HG02970 (cell line): ENCODE data around the gene CELF4.

Experiments
- ATAC-seq: cut with Tn5 transposase; IDR thresholded peaks from one replicate; pipeline ENCODE4 v1.9.1; 2021; ENCODE audit warnings: mild to moderate bottlenecking, moderate library complexity, moderate number of reproducible peaks; ENCODE audit not compliant: unreplicated experiment, low FRiP score

Gene CELF4

DNA sequence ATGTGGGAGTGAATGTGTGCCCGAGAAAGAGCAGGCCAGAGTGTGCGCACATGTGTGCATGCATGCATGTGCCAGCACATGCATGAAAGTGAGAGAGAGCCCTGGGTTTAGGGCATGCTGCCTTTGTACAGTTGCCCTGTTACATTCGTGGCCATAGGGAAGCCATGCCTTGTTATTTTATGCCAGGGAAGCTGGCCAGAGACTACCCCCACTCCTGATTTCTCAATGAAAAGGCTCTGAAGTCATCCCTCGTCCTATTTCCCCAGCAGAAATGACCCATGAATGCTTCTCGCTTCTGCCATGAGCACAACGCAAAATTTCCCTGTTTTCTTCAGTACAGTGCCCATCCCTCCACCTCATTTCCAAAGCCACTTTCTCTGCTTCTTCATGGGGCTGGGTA, 143.0 kb downstream of the CELF4 start:
- ATAC-seq = no peak

DNA sequence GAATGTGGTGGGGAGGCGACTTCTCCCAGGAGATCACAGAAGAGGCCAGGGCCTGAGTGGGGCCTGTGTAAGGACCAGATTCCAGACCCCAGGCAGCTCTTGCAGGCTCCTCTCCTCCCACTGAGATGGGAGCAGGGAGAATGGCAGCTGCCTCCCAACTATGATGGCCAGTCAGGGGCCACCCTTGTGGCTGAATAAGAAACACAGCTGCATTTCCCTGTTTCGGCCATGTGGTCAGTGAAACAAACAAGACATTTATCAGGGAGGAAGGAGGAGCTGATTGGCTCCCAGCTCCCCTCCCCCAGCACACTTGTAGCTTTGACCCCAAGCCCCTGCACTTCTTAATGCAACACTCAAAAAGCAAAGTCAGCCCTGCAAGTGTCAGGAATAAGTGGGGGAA, 143.5 kb downstream of the CELF4 start:
- no peak for ATAC-seq

DNA sequence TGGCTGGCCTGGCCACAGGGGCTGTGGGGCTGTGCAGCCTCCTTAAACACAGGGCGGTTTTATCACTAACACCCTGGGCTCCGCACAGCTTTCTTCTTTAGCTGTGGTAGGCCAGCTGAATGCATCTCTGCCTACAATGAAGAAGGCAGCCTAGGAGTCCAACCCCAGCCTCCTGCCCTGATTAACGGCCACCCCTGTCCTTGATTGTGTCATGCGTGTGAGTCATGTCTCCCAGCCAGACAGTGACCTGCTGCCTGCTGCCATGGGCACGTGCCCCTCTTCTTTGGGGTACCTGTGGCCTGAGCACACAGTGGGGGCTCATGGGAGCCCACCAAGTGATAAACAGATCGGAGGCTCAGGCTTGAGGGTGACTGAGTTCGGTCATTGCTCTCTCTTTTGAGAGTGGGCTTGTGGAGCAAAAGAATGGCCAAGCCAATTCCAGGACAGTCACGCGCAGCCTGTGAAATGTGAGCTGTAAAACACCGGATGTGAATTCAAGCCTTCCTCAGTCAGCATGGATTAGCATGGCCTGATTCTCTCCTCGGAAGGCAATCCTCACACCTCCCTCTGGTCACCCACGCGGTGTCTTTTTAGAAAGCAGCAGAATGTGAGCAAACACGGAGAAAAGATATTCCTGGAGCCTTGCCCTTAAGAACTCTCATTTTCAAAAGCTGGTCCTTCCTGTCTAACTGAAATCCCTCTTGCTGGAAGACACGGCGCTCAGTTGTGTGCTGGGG, 144.1 kb downstream of the CELF4 start:
- no peak for ATAC-seq

DNA sequence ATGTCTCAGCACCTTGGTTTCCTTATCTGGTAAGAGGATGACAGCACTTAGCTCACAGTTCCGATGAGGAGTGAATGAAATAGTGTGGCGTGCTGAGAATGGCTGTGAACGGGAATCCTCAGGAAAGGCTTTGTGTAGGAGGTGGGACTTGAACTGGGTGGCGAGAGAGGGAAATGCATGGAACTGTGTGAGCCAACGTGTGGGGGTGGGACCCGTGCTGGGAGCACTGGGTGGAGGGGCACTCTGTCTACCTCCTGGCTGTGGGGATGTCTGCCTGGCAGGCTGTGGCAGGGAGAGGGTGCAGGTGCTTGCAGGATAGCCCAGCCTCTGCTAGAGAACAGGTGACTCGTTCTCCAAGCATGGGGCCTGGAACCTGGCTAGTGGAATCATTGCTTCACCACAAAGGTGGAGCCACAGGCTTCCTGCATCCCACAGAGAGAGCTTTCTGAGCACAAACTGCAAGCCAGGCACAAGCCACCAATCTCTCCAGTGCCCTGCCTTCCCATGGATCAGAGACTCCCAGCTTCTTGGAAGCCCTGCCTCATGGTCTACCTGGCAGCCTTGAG, 145.2 kb downstream of the CELF4 start:
- no peak for ATAC-seq

DNA sequence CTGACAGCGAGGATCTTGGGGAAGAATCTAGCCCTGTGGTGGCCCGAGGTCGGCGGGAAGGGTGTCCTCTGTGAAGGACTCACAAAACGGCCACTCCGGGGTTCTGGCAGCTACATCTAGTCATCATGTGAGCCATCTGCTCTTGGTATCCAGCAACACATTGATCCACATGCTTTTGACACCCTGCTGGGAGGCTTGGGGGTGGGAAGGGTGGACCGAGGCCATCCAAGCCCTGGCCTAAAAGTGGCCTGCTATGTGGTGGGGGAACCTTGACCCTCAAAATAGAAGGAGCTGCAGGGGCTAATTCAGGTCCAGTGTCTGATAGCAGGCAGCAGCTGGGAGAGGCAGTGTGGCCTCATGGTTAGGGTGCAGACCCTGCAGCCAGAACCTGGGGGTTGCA, 145.7 kb downstream of the CELF4 start:
- no peak for ATAC-seq

DNA sequence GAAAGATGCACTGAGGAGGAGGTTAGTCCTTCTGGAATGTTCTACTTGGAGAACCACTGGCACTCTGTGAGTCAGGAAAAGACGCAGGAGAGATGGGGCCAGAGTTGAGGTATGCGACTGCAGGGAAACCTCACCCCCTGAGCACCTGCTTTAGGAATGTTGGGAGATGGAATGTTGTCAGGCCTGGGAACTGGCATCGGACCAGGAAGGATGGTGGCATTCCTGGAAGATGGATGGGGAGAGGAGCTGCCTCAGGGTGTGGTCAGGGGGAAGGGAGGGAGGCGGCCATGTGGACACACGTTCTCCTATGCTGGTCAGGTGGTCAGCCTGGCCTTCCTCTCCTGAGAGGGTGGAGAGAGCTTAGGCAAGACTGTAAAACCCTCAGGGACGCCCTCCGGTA, 146.3 kb downstream of the CELF4 start:
- no peak for ATAC-seq

DNA sequence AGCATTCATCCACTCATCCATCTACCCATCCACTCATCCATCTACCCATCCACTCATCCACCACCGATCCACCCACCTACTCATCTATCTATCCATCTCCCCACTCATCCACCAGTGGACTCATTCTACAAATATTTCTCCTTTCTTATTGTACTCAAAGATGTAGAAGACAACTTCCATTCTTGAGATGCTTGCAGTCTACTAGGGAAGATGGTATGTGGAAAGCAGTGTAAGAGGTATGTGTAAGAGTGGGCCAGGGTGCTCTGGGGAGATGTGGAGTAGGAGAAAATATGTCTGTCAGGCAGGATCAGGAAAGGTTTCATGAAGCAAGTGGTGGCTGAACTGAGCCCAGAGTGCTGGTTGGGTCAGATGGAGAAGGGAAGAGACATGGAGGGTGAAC, 150.8 kb downstream of the CELF4 start:
- no peak for ATAC-seq

DNA sequence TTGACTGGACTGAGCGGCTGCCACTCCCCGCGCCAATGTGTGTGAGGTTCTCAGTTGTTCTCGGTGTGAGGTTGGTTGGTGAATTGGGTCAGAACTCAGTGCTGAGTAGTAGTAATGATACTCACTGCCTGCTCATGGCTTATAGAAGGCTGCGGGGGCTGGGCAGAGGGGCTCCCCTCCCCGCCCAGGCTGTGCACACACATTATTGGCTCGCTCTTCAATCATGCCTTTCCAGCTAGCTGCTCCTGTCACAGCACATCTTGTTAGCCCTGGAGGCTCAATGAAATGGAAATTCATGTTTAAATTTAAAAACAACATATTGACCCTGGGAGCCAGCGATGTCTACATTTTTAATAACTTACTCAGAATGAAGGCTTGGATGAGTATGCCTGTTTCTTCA, 152.8 kb downstream of the CELF4 start:
- ATAC-seq = no peak

DNA sequence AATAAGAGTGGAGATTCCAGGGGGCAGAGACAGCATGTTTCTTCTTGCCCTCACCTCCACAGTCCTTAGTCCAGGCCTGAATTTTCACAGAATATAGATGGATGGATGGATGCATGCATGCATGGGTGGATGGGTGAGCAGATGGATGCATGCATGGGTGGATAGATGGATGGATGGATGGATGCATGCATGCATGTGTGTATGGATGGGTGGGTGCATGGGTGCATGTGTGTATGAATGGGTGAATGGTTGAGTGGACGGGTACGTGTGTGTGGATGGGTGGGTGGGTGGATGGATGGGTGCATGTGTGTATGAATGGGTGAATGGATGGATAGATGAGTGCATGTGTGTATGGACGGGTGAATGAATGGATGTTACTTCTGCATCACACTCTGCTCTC, 153.3 kb downstream of the CELF4 start:
- no peak for ATAC-seq

DNA sequence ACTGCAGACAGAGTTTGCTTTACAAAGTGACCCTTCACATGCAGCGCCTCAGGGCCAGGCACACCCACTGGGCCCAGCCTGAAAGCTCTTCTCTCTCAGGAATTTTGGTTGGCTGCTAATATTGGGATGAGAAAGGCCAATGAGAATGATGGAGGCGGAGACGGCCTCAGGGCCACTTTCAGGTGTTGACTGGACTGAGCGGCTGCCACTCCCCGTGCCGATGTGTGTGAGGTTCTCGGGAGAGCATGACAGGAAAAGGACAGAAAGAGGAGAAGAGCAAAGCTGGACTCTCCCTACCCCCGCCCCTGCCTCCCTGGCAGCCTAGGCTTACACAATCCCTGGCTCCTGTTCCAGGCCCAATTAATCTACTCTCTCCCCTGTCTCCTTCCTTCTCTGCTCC, 155.7 kb downstream of the CELF4 start:
- ATAC-seq = no peak

DNA sequence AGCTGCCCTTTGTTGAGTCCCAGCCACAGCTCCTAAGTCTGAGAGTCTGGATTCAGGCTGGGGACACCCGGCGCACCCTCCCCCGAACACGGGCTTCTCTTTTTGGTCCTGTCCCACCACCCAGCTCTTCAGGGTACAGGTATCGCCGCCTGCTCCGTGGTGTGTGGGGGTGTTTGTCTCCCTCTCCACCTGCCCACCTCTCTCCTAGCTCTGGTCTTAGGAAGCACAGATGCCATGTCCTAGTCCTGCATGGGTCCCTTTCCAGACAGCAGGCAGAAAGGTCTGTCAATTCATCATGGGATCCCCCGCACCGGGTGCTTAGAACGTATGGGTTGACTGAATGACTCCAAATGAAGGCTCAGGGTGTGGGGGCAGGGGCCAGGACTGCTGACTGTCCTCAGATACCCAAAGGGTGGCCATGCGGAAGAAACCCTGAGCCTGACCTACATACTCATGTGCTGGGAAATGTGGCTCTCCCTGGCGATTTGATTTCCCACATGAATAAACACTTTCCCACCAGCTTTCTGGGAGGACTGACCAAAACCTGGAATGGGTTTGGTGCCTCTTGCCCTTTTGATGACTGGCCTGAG, 156.8 kb downstream of the CELF4 start:
- ATAC-seq = no peak

DNA sequence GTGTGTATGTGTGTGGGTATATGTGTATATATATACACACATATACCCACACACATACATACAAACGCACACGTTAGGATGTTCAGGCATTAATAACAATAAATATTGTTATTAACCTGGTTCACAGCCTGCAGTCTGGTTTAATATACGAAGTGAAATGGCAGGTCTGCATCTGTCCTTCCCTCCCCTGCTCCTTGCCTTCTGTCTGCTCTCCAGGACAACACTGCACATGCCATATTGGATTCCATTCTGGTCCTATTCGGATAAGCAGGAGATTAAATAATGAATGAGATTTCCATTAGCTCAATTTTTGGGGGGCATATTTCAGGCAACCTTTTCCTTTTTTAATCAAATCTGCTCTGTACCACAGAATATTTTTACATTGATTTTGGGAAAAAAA, 158.0 kb downstream of the CELF4 start:
- ATAC-seq = no peak

DNA sequence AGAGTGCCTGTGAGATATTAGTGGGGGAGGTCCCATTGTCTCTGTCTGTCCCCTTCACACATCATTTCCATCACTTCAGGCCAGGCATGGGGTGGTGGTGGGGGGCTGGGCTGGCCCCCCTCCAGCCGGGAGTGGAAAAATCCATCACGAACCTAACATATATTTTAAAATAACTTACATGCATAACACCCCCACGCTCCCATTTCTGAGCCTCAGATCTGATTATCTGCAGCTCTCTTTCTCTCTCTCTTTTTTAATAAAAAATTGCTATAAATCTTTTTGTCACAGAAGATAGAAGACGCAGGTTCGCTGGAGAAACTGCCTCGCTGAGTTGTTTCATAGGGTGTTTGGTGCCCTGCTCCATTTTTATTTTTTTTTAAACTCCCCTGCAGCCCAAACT, 159.8 kb downstream of the CELF4 start:
- ATAC-seq = no peak

DNA sequence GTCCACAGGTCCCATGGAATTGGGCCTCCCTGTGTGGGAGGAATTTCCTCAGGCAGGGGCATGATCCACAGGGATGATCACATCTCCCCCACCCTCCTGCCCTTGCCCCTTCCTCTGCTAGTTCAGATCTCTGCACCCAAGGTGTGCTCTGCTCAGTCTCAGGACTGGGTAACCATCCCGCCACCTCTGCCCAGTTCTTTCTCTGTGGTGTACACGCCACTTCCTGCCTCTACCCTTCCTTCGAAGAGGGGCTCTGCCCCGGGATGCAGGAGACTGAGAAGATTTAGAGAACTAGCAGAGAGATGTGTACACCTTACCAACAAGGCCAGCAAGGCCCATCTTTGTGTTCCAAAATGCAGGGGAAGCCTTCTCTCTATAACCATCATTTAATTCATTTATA, 160.4 kb downstream of the CELF4 start:
- ATAC-seq = no peak

DNA sequence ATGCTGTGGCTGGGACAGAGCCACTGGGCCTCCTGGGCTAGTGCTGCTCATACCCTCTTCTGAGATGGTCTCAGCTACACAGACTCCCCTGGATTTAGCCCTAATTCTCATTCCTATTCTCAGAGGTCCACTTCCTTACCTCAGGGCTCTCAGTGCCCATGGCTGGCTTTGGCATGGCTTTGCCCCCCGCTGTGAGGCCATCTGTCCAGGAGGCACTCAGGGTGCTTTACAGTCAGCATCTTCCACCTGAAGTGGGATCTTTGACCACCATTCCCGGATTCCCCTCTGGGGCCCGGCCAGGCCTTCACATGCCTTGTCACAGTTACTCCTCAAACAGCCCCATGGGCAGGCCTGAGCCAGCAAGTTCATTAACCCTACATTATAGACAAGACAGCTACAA, 161.8 kb downstream of the CELF4 start:
- ATAC-seq = no peak

DNA sequence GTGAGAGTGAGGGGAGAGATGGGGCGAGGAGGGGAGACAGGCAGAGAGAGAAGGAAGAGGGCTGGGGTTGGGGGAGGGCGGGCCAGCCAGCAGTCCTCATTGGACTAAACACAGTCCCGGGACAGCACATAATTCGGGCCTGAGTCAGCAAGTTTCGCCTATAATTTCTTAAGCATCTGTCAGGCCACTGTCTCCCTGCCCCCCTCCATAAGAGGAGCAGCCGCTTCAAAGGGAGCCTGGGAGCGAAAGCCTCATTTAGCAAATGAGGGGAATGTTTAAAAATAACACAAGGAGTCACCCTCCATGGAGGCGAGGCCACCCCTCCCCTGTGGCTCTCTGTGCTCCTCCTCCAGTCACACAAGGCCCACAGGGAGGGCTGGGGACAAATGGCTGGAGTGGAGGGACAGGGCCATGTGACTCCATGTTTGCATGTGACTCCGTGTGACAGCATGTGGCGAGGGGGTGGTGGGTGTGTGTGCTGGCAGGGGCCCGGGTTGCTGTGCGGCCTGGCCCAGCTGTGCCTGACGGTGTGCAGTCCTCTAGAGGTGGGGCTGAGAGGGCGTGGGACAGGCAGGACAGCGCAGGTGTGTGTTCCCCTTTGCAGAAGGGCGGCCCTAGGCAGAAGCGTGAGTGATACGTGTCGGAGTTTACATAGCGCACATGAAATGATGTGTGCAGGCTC, 162.4 kb downstream of the CELF4 start:
- no peak for ATAC-seq

DNA sequence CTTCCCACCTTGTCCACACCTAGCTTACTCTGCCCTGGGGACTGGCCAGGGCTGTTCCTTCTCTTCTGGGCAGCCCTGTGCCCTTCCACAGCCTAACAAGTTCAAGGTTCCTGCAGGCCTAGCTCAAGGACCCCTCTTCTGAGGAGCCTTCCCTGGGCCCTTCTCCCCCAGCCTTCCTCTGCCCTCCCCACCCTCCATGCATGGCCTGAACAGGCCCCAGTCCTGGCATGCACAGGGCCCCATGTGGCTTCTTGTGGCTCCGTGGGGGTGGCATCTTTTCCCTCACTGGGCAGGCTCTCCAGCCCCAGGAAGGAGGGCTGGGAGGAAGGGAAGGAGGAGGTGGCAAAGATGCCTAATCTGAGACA, 162.9 kb downstream of the CELF4 start:
- ATAC-seq = no peak

DNA sequence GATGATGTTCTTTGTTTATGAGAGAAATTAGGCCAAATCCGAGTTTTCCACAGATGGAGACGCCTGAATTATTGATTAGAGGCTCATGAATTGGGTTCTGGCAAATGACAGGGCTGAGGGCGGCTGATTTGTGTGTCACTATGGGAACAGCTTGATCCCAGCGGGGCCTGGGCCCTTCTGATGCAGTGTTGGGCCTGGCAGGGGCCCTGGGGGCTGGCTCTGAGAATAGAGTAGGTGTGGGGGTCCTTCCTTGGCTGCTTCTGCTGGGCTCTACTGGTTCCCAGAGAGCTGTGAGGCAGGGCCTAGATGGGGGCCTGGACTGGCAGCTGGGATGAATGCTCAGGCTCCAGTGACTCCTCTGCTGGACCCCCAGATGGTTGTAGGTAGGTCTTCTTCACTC, 164.8 kb downstream of the CELF4 start:
- no peak for ATAC-seq

DNA sequence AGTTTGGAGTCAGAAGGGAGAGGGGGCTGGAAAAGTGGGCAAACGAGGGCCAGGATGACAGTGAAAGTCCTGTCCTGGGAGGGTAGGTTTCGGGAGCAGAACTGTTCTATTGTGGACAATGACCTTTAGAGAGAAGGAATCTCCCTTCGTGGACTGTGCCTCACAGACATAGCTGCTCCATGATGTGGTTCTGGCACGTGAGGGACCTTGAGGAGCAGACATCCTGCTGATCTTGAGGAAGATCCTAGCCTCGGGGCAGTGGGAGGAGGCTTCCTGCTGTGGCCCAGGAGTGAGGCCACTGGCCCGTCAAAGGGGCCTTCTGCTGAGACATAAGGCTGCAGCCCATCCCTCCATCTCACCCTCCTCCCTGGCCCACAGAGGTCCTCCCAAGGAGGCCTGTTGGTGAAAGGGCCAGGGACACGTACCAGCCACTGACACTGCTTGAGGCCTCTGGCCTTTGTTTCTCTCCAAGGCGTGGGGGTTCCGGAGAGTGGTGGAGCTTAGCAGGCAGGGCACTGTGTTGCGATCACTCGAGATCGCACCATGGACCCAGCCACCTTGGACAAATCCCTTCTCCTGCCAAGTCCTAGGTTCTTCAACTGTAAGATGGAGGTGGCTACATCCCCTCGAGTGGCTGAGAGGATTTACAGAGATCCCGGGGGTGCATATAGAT, 167.2 kb downstream of the CELF4 start:
- no peak for ATAC-seq

DNA sequence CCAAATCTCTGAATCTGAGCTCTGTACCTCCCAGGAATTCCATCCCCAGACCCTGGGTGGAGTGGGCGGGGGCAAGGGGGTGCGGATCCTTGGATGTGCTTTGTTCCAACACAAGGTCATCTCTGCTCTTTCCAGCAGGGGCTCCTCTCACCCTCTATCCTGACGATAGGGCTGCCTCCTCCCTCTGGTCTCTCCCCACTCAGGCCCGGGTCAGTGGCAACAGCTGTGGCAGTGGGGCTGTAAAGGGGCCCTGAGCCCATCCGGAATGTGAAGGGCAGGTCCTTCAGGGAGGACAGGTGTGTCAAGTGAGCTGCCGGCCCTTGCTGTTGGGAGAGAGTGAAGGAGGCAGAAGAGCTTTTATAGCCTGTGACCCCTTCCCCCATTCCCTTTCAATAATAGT, 167.8 kb downstream of the CELF4 start:
- ATAC-seq = no peak
